OCI-LY7 (cell line): ENCODE measurements around the gene BCL2L13.

Source experiments
- EZH2phosphoT487 ChIP-seq: fragments of 200-600 bp; sonication (generic); IDR thresholded peaks from 2 replicates; pipeline ENCODE4 v1.6.1; 2018; ENCODE audit warnings: low read depth, borderline replicate concordance, mild to moderate bottlenecking, mixed run types, antibody characterized with exemption, low read length, moderate library complexity, mixed read lengths
- TF ChIP-seq, protein P1 (sequence below): fragments of 200-600 bp; sonication (generic); conservative IDR thresholded peaks from 2 replicates; pipeline ENCODE4 v1.5.1; 2014; ENCODE audit warnings: mild to moderate bottlenecking, antibody characterized with exemption, low read length, moderate library complexity, mixed read lengths

DNA sequence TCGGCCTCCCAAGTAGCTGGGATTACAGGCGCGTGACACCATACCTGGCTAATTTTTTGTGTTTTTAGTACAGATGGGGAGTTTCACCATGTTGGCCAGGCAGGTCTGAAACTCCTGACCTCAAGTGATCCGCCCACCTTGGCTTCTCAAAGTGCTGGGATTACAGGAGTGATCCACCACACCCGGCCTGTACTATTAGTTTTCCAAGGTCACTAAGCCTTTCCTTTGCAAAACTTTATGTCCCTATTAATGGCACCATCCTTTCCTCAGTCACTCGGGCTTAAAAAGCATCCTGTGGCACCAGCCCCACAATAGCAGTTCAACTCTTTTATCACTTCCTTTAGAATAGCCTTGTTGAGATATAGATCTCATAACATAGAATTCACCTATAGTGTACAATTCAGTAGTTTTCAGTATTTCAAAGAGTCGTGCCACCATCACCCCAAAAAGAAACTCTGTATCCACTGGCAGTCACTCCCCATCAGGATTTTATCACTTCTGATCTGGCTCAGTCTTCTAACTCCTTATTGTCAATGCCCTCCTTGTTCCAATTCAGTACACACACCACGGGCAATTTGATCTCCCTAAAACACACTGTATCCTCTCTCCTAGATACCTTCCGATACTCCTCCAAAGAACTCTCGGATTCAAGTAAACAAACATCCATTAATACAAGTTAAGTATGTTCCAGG, 921 bp upstream of the BCL2L13 start:
- TF ChIP-seq, protein P1, sequence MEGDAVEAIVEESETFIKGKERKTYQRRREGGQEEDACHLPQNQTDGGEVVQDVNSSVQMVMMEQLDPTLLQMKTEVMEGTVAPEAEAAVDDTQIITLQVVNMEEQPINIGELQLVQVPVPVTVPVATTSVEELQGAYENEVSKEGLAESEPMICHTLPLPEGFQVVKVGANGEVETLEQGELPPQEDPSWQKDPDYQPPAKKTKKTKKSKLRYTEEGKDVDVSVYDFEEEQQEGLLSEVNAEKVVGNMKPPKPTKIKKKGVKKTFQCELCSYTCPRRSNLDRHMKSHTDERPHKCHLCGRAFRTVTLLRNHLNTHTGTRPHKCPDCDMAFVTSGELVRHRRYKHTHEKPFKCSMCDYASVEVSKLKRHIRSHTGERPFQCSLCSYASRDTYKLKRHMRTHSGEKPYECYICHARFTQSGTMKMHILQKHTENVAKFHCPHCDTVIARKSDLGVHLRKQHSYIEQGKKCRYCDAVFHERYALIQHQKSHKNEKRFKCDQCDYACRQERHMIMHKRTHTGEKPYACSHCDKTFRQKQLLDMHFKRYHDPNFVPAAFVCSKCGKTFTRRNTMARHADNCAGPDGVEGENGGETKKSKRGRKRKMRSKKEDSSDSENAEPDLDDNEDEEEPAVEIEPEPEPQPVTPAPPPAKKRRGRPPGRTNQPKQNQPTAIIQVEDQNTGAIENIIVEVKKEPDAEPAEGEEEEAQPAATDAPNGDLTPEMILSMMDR = no peak
- no peak for TF ChIP-seq EZH2phosphoT487
